GM18907 (cell line): Measurements from ENCODE around the gene WNT10A.
"Not testable (repeated sequence)": the region's sequence is repeated elsewhere in the genome, so short reads cannot be mapped to it uniquely, and the experiment has no call there.

ENCODE experiments used
- ATAC-seq: cut with Tn5 transposase; IDR thresholded peaks from one replicate; pipeline ENCODE4 v1.9.1; 2021; ENCODE audit warnings: mild to moderate bottlenecking, moderate library complexity; ENCODE audit not compliant: unreplicated experiment

Gene WNT10A

DNA sequence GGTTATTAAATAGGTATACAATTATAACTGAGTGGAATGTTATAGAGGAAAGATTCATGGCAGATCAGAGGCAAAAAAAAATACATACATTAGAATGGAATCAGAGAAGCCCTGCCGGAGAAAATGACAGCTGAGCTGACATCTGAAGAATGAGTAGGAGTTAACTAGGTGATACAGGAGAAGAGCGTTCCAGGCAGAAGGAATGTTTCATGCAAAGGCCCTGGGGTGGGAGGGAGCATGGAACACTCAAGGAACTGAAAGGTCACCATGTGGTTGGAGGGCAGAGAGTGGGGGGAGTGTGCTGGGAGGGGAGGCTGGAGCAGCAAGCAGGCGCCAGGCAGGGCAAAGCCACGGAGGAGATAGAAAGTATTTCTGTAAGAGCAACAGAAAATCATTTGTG lies 47.2 kb downstream of the WNT10A start:
- no peak for ATAC-seq

DNA sequence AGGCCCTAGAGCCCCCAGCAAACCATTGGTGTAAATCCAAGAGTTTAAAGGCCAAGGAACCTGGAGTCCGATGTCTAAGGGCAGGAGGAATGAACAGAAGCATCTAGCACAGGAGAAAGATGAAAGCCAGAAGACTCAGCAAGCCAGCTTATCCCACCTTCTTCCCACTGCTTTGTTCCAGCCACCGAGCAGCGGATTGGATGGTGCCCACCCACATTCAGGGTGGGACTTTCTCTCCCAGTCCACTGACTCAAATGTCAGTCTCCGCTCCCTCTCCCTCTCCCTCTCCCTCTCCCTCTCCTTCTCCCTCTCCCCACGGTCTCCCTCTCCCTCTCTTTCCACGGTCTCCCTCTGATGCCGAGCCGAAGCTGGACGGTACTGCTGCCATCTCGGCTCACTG lies 49.8 kb downstream of the WNT10A start:
- ATAC-seq, result not testable (repeated sequence)

DNA sequence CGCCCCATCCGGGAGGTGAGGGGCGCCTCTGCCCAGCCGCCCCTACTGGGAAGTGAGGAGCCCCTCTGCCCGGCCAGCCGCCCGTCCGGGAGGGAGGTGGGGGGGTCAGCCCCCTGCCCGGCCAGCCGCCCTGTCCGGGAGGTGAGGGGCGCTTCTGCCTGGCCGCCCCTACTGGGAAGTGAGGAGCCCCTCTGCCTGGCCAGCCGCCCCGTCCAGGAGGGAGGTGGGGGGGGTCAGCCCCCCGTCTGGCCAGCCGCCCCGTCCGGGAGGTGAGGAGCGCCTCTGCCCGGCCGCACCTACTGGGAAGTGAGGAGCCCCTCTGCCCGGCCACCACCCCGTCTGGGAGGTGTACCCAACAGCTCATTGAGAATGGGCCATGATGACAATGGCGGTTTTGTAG lies 51.1 kb downstream of the WNT10A start:
- not testable (repeated sequence) for ATAC-seq
